ENCODE data around the gene STK33.
"Not testable (repeated sequence)": the region's sequence is repeated elsewhere in the genome, so short reads cannot be mapped to it uniquely, and the experiment has no call there.

STK33 gene

DNA sequence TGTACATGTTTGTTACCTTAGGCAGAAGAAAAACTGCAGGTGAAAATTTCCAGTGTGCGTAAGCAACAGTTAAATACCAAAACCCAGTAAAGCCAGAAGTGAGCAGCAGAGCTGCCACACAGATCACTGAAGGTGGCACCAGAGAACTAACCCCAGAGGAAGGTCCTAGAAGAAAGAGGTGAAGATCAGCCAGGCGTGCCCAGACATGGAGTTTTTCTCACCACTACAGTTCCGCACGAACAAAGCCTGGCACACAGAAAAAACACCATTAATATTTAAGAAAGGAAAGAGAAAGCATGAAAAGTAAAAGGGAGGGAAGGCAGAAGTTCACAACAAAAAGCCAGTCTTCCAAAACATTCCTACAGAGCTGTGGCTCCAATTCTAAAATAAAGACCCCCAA, 60.7 kb downstream of the STK33 start:
- DNase-seq = no peak

- DNase-seq = no peak
These were observed 61.6 kb downstream of the STK33 start for GRCh38 chr11:8532475-8532874.

DNA sequence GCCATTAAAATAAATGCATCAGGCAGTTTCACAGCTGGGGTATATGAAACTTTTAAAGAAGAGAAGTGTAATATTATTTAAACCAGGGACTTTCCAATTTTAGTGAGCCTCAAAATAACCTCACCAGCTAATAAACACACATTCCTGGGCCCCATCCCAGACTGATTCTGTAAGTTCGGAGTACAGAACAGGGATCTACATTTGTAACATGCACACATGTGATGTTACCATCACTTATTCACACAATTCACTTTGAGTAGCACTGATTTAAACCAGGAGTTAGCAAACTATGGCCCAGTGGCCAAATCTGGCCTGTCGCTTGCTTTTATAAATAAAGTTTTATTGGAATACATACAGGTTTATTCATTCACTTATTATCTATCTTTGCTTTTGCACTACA, 62.0 kb downstream of the STK33 start:
- no peak for DNase-seq

- DNase-seq = no peak
These were observed 62.7 kb downstream of the STK33 start for GRCh38 chr11:8531312-8531711.

DNA sequence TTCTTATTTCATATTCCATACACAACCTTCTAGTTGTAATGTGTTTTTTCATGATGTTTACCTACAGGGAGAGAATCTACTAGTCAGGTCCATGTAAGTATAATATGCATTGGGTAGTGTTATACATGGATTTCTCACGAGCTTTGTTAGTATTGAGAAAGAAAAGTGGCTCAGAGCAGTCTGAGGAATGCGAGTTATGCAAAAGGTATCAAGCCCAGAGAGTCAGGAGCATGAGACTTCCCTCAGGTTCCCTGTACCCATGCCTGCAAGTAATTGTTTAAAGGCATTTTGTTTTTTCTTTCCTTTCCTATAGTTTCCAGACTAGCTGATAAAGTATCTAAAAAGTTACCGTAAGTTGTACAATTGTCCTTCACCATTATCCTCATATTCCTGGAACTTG, 66.1 kb downstream of the STK33 start:
- no peak for DNase-seq

DNA sequence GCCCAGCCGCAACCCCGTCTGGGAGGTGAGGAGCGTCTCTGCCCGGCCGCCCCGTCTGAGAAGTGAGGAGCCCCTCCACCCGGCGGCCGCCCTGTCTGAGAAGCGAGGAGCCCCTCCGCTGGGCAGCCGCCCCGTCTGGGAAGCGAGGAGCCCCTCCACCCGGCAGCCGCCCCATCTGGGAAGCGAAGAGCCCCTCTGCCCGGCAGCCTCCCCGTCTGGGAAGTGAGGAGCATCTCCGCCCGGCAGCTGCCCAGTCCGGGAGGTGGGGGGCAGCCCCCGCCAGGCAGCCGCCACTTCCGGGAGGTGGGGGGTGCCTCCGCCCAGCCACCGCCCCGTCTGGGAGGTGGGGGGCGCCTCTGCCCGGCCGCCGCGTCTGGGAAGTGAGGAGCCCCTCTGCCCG, 70.6 kb downstream of the STK33 start:
- no peak for DNase-seq

GRCh38 chr11:8512547-8512946, 81.5 kb downstream of the STK33 start:
- no peak for DNase-seq

- DNase-seq = no peak
These were observed 90.1 kb downstream of the STK33 start for GRCh38 chr11:8503910-8504364.

DNA sequence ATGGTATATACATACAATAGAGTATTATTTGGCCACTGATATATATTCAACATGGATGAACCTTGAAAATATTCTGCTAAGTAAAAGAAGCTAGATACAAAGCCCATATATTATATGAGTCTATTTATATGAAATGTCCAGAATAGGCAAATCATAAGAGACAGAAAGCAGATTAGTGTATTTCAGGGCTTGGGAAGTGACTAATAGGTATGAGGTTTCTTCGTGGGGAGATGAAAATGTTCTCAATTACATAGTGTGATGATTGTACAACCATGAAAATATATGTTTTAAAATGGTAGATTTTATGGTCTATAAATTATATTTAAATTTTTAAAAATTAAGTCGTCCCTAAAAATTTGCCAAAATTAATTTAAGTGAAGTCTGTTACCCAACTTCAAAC, 92.2 kb downstream of the STK33 start:
- DNase-seq = no peak

GRCh38 chr11:8488395-8488794, 105.6 kb downstream of the STK33 start:
- no peak for DNase-seq

DNA sequence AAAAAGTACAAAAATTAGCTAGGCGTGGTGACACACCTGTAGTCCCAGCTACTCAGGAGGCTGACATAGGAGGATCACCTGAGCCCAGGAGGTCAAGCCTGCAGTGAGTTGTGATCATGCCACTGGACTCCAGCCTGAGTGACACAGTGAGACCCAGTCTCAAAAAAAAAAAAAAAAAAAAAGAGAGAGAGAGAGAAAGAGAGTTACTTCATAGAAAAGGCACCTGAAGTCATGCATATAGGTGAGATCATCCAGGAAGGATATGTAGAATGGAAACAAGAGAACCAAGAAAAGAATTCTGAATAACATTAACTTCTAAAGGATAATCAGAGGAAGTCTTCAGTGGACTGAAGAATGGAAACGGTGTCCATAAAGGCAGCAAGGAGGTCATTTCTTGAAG, 106.8 kb downstream of the STK33 start:
- DNase-seq = no peak

DNA sequence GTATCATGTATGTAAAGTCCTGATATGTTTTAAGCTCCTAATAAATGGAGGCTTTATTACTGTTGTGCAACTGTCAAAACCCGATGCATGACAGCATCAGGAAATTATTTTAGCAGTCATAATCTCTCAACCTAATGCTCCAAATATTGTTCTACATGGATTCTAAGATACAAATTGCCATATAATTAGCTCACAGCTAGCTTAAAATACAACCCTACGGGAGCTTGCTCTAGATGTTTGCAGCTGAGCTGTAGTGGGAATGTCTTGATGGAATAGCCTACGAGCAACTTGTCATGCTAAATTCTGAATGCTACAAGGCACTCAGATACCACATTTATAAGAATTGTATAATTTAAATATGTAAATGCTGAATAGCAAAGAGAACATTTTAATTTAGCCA, 109.8 kb downstream of the STK33 start:
- no peak for DNase-seq

DNA sequence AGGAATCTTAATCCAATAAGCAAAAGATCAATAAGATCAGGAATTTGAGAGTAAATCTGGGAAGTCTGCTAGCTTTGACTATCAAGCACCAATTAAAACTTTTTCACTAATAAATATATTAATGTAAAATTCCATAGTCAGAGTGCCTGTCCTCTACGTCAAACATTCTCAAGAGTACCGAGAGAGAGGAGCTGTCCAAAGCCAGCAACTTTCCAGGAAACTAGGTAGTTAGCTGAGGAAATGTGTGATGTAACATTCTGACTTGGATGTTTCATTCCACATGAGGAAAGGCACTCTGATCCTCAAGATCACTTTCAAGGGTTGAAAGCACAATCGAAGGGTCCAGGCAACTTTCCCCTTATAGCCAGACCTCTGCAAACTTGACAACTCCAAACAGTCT, 113.2 kb downstream of the STK33 start:
- DNase-seq = no peak

DNA sequence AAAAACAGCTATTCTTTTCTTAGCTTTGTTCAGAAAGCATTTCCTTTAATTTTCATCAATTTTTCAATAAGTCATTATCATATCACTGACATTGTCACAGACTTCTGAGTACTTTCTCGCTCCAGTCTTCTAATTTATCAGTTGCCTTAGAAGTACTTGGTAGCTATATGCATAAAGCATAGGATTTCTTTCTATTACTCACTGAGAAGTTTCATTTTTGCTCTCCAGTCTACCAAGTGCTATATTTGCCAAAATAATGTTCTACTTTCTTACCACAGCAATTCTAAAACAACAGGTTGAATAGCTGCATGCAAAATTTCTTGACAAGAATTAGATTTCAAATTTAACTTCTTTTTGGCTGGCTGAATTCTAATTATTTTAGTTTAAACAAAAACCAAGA, 116.3 kb downstream of the STK33 start:
- DNase-seq = no peak

DNA sequence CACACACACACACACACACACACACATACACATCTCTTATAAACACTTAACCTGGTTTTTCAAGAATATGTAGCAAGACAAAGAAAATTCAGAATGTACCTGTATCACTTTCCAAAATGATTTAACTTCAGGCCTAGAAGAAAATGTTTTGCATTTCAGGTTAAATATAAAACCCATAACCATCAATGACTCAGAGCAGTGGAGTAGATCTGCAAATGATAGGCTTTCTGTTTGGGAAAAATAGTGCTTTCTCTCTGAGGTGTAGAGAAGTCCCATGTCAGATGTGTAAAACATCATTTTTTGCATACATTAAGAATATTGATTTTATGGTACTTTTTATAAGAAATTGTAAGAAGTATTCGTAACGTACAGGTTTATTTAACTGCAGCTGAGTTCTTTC, 116.9 kb downstream of the STK33 start:
- DNase-seq = no peak

DNA sequence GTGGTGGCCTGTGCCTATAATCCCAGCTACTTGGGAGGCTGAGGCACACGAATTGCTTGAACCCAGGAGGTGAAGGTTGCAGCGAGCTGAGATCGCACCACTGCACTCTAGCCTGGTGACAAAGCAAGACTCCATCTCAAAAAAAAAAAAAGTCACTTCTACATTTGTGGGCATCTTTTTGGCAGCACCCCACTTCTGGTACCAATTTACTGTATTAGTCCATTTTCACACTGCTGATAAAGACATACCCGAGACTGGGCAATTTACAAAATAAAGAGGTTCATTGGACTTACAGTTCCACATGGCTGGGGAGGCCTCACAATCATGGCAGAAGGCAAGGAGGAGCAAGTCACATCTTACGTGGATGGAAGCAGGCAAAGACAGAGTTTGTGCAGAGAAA, 126.2 kb downstream of the STK33 start:
- DNase-seq = not testable (repeated sequence)

- DNase-seq = not testable (repeated sequence)
These were observed 126.7 kb downstream of the STK33 start for GRCh38 chr11:8467356-8467755.

DNA sequence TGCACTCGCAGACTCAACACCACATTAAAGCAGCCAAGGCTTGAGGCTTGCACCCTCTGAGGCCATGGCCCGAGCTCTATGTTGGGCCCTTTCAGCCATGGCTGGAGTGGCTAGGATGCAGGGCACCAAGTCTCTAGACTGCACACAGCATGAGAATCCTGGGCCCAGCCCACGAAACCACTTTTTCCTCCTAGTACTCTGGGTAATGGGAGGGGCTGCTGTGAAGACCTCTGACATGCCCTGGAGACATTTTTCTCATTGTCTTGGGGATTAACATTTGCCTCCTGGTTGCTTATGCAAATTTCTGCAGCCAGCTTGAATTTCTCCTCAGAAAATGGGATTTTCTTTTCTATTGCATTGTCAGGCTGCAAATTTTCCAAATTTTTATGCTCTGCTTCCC, 127.1 kb downstream of the STK33 start:
- not testable (repeated sequence) for DNase-seq

DNA sequence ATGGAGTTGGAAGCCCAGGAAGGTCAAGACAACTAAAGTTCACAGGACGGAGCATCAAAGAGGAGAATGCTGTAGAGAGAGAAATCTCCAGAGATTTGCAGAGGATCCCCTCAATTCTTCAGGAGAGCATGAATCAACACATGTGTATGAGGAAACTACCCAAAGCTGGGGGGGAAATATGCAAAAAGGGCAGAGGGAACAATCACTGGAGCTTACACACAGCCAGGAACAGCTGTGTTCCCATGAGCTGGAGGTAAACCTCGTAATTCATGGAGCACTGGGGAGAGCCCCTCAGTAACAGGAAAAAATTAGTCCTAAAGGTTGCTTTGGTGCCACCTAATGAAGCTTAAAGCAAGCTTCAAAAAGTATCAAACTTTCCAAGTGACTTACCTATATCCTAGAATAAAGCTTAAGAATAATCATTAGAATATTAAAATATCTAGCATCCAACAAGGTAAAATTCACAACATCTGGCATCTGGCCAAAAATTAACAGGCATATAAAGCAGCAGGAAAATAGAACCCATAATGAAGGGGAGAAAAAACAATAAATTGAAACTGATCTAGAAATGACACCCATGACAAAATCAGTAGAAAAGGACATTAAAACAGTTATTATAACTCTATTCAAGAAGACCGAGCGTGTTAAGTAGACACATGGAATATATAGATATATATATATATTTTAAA, 134.2 kb downstream of the STK33 start:
- no peak for DNase-seq

GRCh38 chr11:8442301-8442700, 151.7 kb downstream of the STK33 start:
- no peak for DNase-seq

DNA sequence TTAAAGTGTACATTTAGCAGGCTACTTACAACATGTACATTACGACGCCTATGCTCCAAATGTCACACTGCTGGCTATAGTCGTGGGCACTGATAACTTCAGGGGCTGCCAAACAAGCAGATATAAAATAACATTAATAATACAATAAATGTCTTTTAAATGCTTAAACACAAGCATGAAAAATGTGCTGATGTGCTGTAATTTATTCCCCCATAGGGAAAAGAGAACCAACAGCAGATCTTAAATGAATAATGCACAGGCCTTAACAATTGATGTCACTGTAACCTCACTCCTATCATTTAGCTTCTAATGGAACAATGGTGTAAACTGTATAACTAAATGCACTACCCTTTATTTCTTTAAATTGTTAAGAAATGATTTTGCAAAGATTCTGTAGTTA, 153.4 kb downstream of the STK33 start:
- no peak for DNase-seq

DNA sequence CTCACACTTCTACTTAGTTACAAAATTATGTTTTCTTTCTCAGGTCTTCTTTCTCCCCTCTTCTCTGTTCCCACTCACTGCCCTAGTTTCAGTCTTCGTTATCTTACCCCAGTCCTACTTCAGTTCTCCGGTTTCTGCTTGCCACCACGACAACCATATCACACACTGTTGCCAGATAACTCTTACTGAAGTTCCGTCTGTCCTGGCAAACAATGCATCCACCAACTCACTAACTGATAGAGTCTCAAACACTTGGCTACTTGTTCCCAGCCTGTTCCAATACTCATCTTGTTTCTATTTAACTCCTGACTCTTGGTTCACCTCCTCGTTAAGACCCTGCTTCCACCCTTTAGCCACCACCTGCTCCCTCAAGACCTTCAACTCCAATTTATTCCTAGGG, 164.5 kb downstream of the STK33 start:
- no peak for DNase-seq

DNA sequence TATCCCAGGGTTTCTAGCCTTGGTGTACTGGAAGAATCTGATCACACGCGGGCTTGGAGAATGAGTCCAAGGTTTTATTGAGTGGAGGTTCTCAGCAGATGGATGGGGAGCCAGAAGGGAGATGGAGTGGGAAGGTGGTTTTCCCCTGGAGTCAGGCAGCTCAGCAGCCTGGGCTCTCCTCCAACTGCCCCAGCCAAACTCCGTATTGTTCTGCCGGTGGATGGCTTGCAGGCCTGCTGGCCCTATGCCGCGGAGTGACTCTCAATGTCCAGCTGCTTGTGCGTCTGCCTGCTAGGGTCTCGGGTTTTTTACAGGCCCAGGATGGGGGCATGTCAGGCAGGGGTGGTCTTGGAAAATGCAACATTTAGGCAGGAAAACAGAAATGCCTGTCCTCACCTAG, 168.0 kb downstream of the STK33 start:
- DNase-seq = no peak

DNA sequence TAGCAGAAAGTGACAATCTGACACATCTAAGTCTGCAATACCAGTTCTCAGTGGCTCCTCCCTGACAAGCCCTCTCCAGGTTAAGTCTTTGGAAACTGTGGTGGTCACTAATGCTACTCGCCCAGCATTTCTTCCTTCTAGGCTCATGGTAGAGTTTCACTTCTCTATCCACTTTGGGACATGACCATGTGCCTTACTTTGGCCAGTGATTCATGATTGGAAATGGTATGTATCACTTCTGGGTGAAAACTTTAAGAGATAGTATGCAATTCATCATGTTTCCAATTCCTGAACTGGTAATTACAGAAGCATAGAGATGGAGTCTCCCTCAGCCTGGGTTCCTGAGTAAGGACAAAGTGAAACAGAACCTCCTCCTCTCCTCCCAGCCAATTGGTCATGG, 178.8 kb downstream of the STK33 start:
- DNase-seq = no peak

DNA sequence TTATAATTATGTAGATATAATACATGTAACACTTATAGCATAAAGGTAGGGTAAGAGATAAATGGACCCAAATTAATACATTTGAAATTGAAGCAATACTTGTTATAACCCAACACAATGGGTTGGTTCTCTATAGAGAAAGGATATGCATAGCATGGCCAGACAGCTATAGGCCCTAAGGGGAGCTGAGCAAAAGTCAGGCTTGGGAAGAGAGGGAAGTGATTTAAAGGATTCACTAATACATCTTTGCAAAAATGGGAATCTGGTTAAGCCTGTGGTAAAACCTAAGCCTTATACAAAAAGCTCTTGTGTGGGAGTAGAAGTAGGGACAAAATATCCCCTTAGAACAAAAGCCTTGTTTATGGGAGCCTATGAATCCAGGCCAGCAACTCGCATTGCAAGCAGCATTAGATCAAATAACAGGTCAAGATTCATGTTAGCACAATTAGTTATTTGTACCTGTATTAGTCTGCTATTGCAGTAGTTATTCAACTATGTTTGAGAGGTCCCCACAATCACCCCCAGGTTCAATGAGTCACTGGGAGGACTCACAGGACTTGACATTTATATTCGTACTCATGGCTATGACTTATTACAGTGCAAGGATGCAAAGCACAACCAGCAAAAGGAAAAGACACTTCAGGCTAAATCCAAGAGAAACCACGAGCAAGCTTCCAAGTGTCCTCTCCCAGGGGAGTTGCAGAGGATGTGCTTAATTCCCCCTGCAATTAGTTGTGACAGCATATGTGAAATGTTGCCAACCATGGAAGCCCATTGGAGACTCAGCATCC, 185.7 kb downstream of the STK33 start:
- DNase-seq = no peak

All from hematopoietic multipotent progenitor cell treated with erythropoietin and hydrocortisone succinate and interleukin-3 and kit ligand, for 8 days (in vitro differentiated cells).